ENCODE results near the gene FIGLA.

DNA sequence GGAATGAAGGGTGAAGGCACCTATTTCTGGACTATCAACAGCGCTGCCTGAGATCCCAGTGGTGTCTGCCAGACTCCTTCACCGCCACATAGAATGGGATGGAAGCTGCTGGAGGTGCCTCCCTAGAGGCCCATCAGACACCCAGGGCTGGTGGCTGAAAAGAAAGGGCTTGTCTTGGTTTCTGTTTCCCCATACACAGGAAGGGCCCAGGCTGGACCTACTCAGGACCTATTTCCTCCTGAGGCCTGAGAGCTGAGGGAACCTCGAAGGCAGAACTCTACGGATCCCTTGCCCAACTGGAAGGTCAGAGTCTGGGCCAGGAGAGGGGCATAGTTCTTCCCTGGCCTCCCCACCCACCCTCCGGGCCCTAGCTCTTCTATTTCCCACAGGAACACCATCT lies 32.8 kb upstream of the FIGLA start:
- TF ChIP-seq POLR2A (IDR thresholded peaks at IDR 0.05): no peak
- TF ChIP-seq, protein P1, sequence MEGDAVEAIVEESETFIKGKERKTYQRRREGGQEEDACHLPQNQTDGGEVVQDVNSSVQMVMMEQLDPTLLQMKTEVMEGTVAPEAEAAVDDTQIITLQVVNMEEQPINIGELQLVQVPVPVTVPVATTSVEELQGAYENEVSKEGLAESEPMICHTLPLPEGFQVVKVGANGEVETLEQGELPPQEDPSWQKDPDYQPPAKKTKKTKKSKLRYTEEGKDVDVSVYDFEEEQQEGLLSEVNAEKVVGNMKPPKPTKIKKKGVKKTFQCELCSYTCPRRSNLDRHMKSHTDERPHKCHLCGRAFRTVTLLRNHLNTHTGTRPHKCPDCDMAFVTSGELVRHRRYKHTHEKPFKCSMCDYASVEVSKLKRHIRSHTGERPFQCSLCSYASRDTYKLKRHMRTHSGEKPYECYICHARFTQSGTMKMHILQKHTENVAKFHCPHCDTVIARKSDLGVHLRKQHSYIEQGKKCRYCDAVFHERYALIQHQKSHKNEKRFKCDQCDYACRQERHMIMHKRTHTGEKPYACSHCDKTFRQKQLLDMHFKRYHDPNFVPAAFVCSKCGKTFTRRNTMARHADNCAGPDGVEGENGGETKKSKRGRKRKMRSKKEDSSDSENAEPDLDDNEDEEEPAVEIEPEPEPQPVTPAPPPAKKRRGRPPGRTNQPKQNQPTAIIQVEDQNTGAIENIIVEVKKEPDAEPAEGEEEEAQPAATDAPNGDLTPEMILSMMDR (IDR thresholded peaks at IDR 0.05): no peak

Measured in testis (tissue), 2 donors.